WTC11 (cell line): ENCODE data around the gene ZNF680.

ENCODE experiments used
- CBFB ChIP-seq: sonication (generic); formaldehyde crosslinking; IDR thresholded peaks from 2 replicates; pipeline ENCODE4 v1.8.1; 2022; ENCODE audit warnings: mild to moderate bottlenecking, low read depth, missing genetic modification reagents
- CREB1 ChIP-seq: sonication (generic); formaldehyde crosslinking; IDR thresholded peaks from 2 replicates; pipeline ENCODE4 v1.8.0; 2023; ENCODE audit warnings: mild to moderate bottlenecking, missing genetic modification reagents
- TCF7 ChIP-seq: sonication (generic); formaldehyde crosslinking; IDR thresholded peaks from 2 replicates; pipeline ENCODE4 v1.8.0; 2022; ENCODE audit warnings: mild to moderate bottlenecking, low read depth, missing genetic modification reagents, moderate library complexity
- TF ChIP-seq, protein P1 (sequence below): fragments of 200-600 bp; IDR thresholded peaks from 2 replicates; pipeline ENCODE4 v1.8.0; 2022; ENCODE audit warnings: antibody characterized with exemption

- TF ChIP-seq, protein P1, sequence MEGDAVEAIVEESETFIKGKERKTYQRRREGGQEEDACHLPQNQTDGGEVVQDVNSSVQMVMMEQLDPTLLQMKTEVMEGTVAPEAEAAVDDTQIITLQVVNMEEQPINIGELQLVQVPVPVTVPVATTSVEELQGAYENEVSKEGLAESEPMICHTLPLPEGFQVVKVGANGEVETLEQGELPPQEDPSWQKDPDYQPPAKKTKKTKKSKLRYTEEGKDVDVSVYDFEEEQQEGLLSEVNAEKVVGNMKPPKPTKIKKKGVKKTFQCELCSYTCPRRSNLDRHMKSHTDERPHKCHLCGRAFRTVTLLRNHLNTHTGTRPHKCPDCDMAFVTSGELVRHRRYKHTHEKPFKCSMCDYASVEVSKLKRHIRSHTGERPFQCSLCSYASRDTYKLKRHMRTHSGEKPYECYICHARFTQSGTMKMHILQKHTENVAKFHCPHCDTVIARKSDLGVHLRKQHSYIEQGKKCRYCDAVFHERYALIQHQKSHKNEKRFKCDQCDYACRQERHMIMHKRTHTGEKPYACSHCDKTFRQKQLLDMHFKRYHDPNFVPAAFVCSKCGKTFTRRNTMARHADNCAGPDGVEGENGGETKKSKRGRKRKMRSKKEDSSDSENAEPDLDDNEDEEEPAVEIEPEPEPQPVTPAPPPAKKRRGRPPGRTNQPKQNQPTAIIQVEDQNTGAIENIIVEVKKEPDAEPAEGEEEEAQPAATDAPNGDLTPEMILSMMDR, result no peak
- TF ChIP-seq TCF7 (CRISPR knock-in tag) (no peak), CBFB (CRISPR knock-in tag) (no peak), CREB1 (CRISPR knock-in tag) (no peak)
Observed at GRCh38 chr7:64610997-64611396, 48.1 kb upstream of the ZNF680 start.
